Measurements from ENCODE around the gene PSMA7. TPM values are rescaled to one million over a fixed set of nuclear protein-coding genes. Genes with fewer than 3 reads are reported as not detected.

The PSMA7 gene
- polyA plus RNA-seq (ENCODE audit: insufficient read length in 12 of 12) = 100 to 1,000 TPM in 11 of 12 donors, not detected in 1; 101 to 259 (median 145) TPM
- long read RNA-seq, donor 1, transcript PSMA7-203 (7 exons, 996 nt) = major isoform, 170 of 236 reads
- long read RNA-seq, donor 1, transcript PSMA7-206 (4 exons, 548 nt) = minor isoform, 14 of 236 reads
- long read RNA-seq, donor 1, partial matches to known transcripts = 50 of 236 reads
- long read RNA-seq, donor 1, other reads (novel, unspliced or antisense) = 0 of 236 reads
- long read RNA-seq, donor 2, transcript PSMA7-203 (7 exons, 996 nt) = major isoform, 169 of 241 reads
- long read RNA-seq, donor 2, partial matches to known transcripts = 68 of 241 reads
- long read RNA-seq, donor 2, other reads (novel, unspliced or antisense) = 0 of 241 reads
- long read RNA-seq, donor 3, transcript PSMA7-203 (7 exons, 996 nt) = major isoform, 87 of 106 reads
- long read RNA-seq, donor 3, partial matches to known transcripts = 12 of 106 reads
- long read RNA-seq, donor 3, other reads (novel, unspliced or antisense) = 0 of 106 reads
- long read RNA-seq, donor 4, transcript PSMA7-203 (7 exons, 996 nt) = major isoform, 67 of 81 reads
- long read RNA-seq, donor 4, partial matches to known transcripts = 14 of 81 reads
- long read RNA-seq, donor 4, other reads (novel, unspliced or antisense) = 0 of 81 reads
- long read RNA-seq, donor 5, transcript PSMA7-203 (7 exons, 996 nt) = major isoform, 206 of 234 reads
- long read RNA-seq, donor 5, transcript PSMA7-201 (3 exons, 925 nt) = minor isoform, 5 of 234 reads
- long read RNA-seq, donor 5, transcript PSMA7-206 (4 exons, 548 nt) = minor isoform, 6 of 234 reads
- long read RNA-seq, donor 5, partial matches to known transcripts = 17 of 234 reads
- long read RNA-seq, donor 5, other reads (novel, unspliced or antisense) = 0 of 234 reads
- long read RNA-seq, donor 6, transcript PSMA7-206 (4 exons, 548 nt) = minor isoform, 11 of 126 reads
- long read RNA-seq, donor 6, transcript PSMA7-203 (7 exons, 996 nt) = major isoform, 95 of 126 reads
- long read RNA-seq, donor 6, partial matches to known transcripts = 20 of 126 reads
- long read RNA-seq, donor 6, other reads (novel, unspliced or antisense) = 0 of 126 reads
- long read RNA-seq, donor 7, transcript PSMA7-203 (7 exons, 996 nt) = major isoform, 78 of 92 reads
- long read RNA-seq, donor 7, partial matches to known transcripts = 10 of 92 reads
- long read RNA-seq, donor 7, other reads (novel, unspliced or antisense) = 0 of 92 reads
- long read RNA-seq, donor 8, transcript PSMA7-203 (7 exons, 996 nt) = major isoform, 177 of 196 reads
- long read RNA-seq, donor 8, partial matches to known transcripts = 17 of 196 reads
- long read RNA-seq, donor 8, other reads (novel, unspliced or antisense) = 0 of 196 reads
- long read RNA-seq, donor 9, transcript PSMA7-203 (7 exons, 996 nt) = major isoform, 97 of 130 reads
- long read RNA-seq, donor 9, partial matches to known transcripts = 28 of 130 reads
- long read RNA-seq, donor 9, other reads (novel, unspliced or antisense) = 0 of 130 reads
- long read RNA-seq, donor 10, transcript PSMA7-206 (4 exons, 548 nt) = minor isoform, 5 of 183 reads
- long read RNA-seq, donor 10, transcript PSMA7-203 (7 exons, 996 nt) = major isoform, 152 of 183 reads
- long read RNA-seq, donor 10, partial matches to known transcripts = 23 of 183 reads
- long read RNA-seq, donor 10, other reads (novel, unspliced or antisense) = 0 of 183 reads
- long read RNA-seq, donor 11, transcript PSMA7-203 (7 exons, 996 nt) = major isoform, 150 of 192 reads
- long read RNA-seq, donor 11, partial matches to known transcripts = 38 of 192 reads
- long read RNA-seq, donor 11, other reads (novel, unspliced or antisense) = 0 of 192 reads

DNA sequence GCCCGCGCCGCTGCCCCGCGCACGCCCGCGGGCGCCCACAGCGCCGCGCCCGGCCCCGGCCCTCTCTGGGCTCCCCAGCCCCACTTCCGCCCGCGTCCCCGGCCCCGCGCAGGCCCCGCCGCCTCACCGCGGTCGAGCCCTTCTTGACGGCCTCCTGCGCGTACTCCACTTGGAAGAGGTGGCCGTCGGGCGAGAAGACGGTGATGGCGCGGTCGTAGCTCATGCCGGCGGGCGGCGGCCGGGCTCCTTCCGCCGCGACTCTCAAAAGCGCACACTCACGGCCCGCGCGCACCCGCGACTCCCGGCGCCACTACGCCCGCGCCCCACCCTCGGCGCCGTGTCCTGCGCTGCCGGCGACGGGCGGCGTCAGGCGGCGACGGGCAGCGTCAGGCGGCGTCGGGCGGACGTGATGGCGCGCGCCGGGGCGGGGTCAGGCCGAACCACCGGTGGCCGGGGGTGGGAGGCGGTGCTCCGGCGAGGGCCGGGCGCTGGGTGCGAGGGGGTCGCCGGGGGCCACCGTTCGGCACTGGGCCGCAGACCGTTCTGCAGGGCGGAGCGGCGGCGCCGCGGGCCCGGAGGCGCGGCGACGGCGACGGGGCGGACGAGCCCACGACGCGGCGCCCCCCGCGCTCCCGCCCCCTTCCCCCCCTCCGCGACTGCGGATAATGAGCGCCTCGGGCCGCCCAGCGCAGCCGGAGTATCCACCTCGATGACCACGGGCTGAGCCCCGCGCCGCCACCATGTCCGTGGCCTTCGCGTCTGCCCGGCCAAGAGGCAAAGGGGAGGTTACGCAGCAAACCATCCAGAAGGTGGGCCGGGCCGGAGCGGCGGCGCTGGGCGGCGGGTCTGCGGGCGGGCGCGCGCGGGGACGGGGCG is at the start of gene PSMA7, which contains the start of gene SS18L1:
Gene PSMA7, minus strand, starts transcription at position 314 of the 876 bp plus-strand sequence. Its CDS starts 91 bp downstream, at position 223.
Gene SS18L1, plus strand, starts transcription at position 689 of the 876 bp plus-strand sequence. Its CDS starts 52 bp downstream, at position 741.
- peak; percentile 74 for DNase-seq

DNA sequence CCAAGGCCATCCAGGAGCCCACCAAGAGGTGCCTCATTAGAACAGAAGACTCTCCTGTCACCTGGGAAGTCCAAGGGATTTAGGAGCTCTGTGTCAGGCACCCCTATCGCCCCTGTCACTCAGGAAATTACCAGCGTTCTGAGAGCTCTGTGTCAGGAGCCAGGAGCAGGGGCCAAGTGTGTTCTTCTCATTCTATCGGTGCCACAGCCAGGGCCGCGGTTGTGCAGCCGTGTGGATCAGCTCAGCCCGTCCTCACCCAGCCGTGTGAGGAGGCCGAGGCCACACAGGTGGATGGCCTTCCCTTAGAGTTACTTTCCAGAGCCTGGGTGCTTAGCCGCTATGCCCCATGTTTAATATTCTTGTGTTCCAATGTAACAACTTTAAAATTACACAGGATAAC is 49.4 kb upstream of the PSMA7 start:
- no peak for DNase-seq

DNA sequence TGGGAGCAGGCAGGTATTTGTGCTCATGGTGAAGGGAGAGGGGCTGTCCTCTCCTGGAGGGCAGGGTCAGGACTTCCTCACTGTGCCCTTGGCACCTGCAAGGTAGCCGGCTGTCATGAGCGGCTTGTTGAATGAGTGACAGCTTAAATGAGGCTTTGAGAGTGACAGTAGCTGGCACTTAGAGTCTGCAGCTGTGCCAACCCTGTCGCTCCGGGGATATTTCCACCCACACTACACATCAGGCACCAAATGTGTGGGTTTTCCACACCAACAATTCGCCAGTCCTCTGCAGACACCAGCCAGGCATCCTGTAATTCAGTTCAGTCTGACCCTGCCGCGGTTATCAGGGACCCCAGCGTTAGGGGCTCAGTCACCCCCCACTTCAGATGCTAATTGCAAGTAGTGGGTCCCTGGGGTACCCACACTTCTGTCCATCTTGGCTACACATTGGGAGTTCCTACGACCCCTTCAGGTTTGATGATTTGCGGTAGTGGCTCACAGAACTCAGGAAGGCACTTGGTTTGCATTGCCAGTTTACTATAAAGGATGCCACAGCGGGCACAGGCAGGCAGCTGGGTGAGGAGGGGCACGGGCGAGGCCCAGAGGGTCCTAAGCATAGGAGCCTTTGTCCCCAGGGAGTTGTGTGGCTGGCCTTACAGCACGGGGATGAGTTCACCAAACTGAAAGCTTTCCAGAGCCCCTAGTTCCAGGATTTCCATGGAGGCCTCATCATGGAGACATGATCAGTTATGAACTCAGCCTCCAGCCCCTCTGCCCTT is 48.8 kb upstream of the PSMA7 start:
- DNase-seq = no peak

DNA sequence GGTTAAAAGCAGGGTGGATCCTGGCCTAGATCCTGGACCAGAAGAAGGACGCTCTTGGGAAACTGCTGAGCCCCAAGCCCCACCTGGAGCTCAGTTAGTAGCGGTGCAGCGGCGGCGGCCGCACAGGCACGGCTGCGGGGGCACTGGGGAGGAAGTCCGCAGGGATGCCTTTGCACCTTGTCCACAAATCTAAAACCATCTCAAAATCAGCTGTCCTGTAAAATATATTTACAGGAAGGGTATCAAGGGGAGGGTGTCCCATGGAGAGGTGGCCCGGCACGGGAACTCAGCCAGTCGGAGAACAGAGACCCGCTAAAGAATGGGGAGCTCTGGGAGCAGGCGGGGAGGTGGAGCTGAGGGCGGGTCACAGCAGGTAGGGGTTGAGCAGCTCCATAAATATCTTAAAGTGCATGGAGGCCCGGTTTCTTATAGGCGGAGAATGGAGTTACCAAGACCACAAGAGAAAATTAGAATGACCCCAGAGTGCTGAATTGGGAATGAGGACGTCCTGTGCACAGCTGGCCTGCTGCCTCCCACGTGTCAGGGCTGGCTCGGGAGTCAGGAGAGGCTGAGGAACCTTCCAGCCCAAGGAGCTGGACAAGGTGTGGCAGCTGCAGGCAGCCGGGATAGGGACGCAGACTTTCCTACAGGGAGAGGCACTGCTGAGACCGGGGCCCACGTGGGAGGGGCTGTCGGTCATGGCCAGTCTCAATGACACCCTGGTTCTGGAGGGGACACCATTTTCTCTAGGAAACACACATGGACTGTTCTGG is 47.6 kb upstream of the PSMA7 start:
- DNase-seq = no peak

DNA sequence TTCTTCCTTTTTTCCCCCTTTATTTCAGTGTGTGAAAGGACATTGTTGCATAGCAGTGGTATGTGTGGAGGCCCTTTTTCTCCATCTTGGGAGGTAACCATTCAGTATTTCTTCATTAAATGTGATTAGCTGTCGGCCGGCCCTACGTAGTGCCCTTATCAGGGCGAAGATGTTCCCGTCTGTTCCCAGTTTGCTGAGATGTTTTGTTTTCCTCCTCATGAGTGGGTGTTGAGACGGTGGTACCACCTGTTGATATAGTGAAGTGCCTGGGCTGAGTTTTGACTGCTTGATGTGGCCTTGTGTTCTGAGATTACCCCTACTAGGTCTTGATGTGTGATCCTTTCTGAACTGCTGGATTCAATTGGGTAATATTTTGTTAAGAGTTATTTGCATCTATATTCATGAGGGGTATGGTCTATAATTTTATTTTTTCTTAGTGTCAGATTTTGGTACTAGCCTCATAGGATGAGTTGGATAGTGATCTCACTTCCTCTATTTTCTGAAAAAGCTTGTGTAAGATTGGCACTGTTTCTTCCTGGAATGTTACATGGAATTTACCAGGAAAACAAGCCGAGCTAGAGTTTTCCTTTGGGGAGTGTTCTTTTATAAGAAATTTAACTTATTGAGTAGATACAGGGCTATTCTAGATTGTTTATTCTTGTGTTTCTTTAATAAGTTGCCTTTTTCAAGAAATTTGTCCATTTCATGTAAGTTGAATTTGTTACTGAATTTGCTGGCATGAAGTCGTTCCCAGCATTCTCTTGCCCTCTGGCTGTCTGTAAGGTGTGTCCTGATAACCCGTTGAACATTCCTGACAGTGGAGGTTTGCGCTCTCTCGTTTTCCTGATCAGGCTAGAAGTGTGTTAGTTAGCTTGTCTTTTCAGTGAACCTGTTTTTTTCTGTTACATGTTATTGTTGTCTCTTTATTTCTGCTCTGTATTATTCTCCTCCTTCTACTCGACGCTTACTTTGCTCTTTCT is 44.0 kb upstream of the PSMA7 start:
- DNase-seq = no peak

DNA sequence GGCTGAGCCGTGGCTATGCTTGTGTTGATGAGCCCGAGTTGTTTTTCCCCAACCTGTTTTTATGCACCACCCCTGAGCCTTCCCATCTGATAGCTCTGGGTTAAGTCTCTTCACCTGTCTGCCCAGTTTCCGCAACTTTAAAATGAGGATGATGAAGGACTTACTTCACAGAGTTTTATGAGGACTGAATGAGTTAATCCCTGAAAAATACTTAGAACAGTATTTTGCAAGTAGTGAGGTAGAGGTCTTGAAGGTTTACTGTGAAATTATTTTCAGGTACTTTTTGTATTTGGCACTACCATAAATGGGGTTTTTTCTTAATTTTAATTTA is 42.9 kb upstream of the PSMA7 start:
- no peak for DNase-seq

DNA sequence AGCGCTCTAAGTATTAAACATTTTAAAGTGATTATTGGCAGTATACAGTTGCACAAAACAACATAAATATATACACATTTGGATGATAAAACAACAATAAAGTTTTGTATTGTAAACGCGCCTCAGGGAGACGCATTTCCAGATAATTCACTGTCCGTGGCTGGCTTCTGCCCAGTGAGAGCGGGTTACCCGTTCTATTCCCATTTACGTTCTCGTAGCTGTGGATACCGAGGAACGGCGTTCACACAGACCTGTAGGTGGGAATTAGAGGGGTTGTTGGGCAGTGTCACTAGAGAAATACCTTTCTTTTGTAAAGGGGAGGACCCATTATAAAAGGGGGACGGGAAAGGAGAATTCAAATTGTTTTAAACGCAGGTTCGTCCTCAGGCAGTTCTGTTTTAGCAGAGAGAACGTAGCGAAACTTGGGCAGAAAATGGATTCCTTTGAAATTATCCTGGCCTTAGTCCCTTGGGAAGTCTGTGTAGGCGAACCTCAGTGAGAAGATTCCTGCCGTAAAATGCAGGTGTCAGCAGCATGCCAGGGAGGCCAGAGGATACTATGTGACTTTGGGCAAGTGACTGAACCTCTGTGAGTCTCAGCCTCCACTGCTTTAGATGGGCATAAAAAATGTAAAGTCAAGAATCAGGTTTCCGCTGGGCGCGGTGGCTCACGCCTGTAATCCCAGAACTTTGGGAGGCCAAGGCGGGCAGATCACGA is 40.4 kb upstream of the PSMA7 start:
- DNase-seq = no peak

DNA sequence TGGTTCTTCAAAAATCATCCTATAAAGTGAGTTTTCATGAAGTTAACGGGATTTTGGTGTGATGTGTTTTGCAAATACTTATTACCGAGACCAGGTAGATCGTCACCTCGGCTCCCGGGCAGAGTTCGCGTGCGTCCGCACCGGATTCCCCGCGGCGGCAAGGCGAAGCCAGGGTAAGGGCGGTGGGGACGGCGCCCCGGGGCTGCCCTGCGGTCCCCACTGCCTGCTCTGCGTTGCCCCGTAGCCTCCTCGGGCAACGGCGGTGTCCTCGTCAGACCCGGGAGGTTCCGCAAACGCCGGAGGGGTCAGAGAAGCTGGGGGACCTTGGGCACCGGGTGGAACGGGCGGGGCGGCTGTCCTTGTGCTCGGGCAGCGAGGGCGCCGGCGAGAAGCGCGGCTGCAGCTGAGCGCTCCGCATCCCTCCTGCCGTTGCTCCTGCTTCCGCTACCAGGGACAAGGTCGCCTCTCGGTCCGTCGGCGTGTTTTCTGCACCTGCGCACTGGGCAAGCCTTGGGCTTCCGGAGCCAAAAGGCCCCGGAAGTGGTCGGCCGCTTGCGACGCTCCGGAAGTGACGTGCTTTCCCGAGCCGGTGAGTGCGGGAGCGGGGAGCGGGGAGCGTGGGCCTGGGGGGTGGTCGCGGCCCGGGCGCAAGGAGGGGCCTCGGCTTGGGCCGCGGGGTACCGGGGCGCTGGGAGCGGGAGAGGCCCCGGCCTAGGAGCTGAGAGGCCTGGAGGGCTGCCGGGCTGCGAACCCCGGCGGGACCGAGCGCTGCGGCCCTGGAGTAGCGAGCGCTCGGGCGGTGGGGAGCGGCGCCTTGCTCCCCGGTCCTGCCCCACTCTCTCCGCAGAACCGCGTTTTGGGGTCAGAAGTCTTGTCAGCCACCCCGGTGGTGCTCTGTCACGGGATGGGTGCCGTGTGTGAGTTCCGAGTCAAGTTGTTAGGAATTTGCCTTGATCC is 39.6 kb upstream of the PSMA7 start, which contains the start of gene MTG2:
Gene MTG2, plus strand, starts transcription at position 560 of the 957 bp plus-strand sequence. CDS start 10,393 bp downstream, outside the sequence.
- DNase-seq = peak; percentile 96

DNA sequence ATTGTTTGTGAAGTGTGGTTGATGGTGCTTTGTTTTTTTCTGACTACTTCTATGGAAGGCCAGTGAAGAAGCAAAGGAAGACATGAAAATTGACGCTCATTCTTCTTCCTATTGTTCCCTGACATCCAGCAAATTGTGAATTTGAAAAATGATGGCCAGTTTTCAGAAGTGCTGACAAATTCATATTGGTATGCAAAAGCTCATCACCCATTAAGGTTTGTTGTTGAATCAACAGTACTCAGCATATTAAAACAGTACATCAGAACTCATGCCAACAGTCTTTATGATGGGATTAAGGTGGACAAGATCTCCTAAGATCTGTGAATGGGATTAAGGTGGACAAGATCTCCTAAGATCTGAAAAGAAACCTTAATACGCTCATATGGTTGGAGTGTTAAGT is 38.6 kb upstream of the PSMA7 start:
- DNase-seq = no peak

DNA sequence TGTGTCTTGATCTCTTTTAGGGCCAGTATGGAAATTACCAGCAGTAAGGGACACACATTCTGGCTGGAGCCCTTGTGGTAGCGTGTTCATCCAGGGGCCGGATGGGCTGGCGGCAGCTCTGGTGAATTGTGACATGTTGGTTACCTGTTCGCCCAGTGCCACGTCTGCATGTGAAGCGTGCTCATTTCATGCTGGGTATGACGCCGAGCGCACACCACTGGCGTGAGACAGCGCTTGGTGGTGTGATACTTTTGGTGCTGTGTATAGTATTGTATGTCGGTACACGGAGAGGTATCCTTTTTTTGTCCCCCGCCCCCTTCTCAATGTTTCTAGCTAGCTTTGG is 35.9 kb upstream of the PSMA7 start:
- no peak for DNase-seq

DNA sequence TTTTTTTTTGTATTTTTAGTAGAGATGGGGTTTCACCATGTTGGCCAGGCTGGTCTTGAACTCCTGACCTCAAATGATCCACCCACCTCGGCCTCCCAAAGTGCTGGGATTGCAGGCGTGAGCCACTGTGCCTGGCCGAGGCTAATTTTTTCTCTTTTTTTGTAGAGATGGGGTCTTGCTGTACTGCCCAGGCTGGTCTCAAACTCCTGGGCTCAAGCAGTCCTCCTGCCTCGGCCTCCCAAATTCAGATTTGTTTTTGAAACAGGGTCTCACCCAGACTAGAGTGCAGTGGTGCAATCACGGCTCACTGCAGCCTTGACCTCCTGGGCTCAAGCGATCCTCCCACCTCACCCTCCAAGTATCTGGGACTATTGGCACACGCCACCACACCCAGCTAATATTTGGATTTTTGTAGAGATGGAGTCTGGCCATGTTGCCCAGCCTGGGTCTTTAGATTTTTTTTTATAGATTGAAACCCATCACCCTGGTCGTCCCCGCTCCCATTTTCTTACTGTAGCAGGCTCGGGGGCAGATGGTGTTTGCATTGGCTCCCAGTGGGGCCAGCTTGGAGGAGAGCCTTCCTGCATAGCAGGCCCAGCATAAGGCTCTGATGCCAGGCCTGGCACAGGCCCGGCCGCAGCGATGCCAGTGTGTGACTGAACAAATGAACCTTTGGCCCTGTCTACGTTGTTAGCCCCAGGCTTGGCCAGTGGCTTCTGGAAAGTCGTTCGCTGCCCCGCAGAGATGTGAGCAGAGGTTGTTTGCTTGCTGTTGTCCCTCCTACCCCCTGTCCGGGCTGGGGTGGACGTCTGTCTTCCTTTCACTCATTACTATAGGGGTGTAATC is 35.3 kb upstream of the PSMA7 start:
- no peak for DNase-seq

DNA sequence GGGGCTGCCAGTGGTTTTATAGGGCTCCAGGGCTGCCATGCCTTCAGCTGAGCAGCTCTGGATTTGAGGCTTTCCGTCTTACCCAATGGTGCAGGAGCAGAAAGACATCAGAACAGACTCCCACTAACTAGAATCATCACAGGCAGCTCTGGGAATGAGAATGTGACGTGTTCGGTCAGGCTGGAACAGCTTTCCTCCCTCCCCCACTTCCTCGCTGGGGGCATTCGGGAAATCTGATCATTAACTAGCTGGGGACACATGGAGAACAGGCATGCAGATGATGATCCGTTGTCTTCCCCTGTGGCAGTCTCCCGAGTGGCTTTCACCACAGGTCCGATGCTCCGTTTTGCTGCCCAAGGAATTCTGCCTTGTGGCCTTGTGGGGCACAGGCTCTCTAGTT is 34.1 kb upstream of the PSMA7 start:
- no peak for DNase-seq

DNA sequence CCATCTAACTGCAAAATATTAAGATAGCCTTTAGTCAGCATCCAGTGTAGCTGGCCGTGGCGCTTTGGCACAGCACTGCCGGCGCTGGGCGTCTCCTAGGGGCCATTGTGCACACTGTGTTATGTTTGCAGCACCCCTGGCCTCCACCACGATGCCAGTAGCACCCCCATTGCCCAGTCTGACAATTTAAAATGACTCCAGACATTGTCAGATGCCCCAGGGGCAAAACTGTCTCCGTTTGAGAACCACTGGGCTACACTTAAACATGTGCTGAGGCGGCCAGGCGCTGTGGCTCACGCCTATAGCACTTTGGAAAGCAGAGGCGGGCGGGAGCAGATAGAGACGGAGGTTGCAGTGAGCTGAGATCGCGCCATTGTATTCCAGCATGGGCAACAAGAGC is 33.7 kb upstream of the PSMA7 start:
- no peak for DNase-seq

DNA sequence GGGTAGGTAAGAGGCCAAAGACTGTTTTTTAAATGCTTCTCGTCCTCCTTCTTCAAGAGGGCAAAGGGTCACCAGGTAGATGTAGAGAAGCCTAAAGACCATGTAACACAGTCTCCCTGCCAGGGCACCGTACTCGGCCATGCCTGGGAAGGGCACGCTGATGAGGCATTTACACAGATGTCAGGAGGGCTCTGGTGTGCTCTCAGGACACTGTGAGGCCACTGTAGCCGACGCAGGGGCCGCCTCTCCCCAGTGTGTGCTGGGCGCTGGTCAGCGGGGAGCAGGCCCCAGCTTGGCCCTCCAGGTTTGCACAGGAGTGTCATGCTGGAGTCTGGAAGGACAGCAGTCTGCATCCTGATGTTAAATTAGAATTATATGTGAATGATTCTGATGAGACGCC is 32.5 kb upstream of the PSMA7 start:
- DNase-seq = no peak
